ENCODE data around the gene EHD1. TPM values are rescaled to one million over a fixed set of nuclear protein-coding genes. Genes with fewer than 3 reads are reported as not detected.

EHD1 gene
- total and polyA plus RNA-seq, 2 experiments from 2014 or later: 55.2 to 90.2 TPM

GRCh38 chr11:64923944-64924909, 45.8 kb upstream of the EHD1 start, which contains the start of gene PPP2R5B:
Gene PPP2R5B, plus strand, starts transcription at chr11:64924689. Its CDS starts 1,046 bp downstream, at chr11:64925735.
- Histone ChIP-seq H3K27ac (peak within 1 kb of the TSS; percentile 73), H3K4me1 (ENCODE audit: insufficient read depth) (no peaks in the 10 kb centered on the region), H3K4me3 (peak within 1 kb of the TSS; percentile 85), H3K27me3 (replicated peaks; ENCODE audit: insufficient read depth) (no peaks in the 10 kb centered on the region), H3K4me2 (ENCODE audit: unreplicated experiment) (peak within 1 kb of the TSS; percentile 89), H3K79me2 (ENCODE audit: insufficient read depth) (peaks cover 17% of the 10 kb centered on the region; the same call in 1 of the 2 replicates), H2AFZ (peak within 1 kb of the TSS; percentile 100), H3K9me3 (ENCODE audit: low read depth) (no peaks in the 10 kb centered on the region), H3F3A (ENCODE audit: insufficient read depth) (no peaks in the 10 kb centered on the region), H4K20me1 (ENCODE audit: insufficient read depth) (no peaks in the 10 kb centered on the region), H3K9me2 (ENCODE audit: insufficient read depth) (no peaks in the 10 kb centered on the region), H3K9ac (peak within 1 kb of the TSS; percentile 80), H3K36me3 (ENCODE audit: low read depth) (peaks cover 4% of the 10 kb centered on the region; the same call in 1 of the 2 replicates)
- in situ Hi-C loops (cut with MboI): no loop called here
- DNase-seq: peak; percentile 98
- no peak for TF ChIP-seq EZH2phosphoT487 (IDR thresholded peaks at IDR 0.05; ENCODE audit: insufficient read depth, low read depth)
- no peak for TF ChIP-seq EZH2 (IDR thresholded peaks at IDR 0.05; ENCODE audit: insufficient read depth, poor library complexity, severe bottlenecking)
- WGBS, 2 experiments (ENCODE audit: low coverage in 1 of 2, low lambda C conversion rate in 2 of 2, missing lambda C conversion rate in 2 of 2): 1% methylated on average over 20 to 46 of the region's 47 CpGs

- in situ Hi-C loops (cut with MboI): no loop called here
- 77 to 78% methylated on average over 10 to 11 of the region's 11 CpGs for WGBS, 2 experiments (ENCODE audit: low coverage in 1 of 2, low lambda C conversion rate in 2 of 2, missing lambda C conversion rate in 2 of 2)
- no peaks in the 10 kb centered on the region for H3K27me3 ChIP-seq (replicated peaks; ENCODE audit: insufficient read depth)
- H3K4me1 ChIP-seq (ENCODE audit: insufficient read depth): peaks cover 5% of the 10 kb centered on the region; the same call in 1 of the 2 replicates
- peaks cover 6% of the 10 kb centered on the region; the same call in 1 of the 2 replicates for H3F3A ChIP-seq (ENCODE audit: insufficient read depth)
- TF ChIP-seq EZH2phosphoT487 (IDR thresholded peaks at IDR 0.05; ENCODE audit: insufficient read depth, low read depth): no peak
- TF ChIP-seq EZH2 (IDR thresholded peaks at IDR 0.05; ENCODE audit: insufficient read depth, poor library complexity, severe bottlenecking): no peak
- H3K9ac ChIP-seq: no peak overlapping the region
- H3K4me2 ChIP-seq (ENCODE audit: unreplicated experiment): no peak overlapping the region
- no peaks in the 10 kb centered on the region for H3K36me3 ChIP-seq (ENCODE audit: low read depth)
- H3K9me2 ChIP-seq (ENCODE audit: insufficient read depth): no peaks in the 10 kb centered on the region
- H3K4me3 ChIP-seq: no peak overlapping the region
- peak overlapping the region; percentile 100 for H2AFZ ChIP-seq
- H3K27ac ChIP-seq: no peak overlapping the region
- DNase-seq: no peak
- H4K20me1 ChIP-seq (ENCODE audit: insufficient read depth): no peaks in the 10 kb centered on the region
- peaks cover 17% of the 10 kb centered on the region; the same call in 1 of the 2 replicates for H3K79me2 ChIP-seq (ENCODE audit: insufficient read depth)
- H3K9me3 ChIP-seq (ENCODE audit: low read depth): no peaks in the 10 kb centered on the region
These were observed 44.8 kb upstream of the EHD1 start for GRCh38 chr11:64923151-64923661.

GRCh38 chr11:64921384-64921783, 43.0 kb upstream of the EHD1 start:
- no peak overlapping the region for H3K4me2 ChIP-seq (ENCODE audit: unreplicated experiment)
- H3K9ac ChIP-seq: no peak overlapping the region
- no peak for TF ChIP-seq EZH2 (IDR thresholded peaks at IDR 0.05; ENCODE audit: insufficient read depth, poor library complexity, severe bottlenecking)
- no peak for TF ChIP-seq EZH2phosphoT487 (IDR thresholded peaks at IDR 0.05; ENCODE audit: insufficient read depth, low read depth)
- H4K20me1 ChIP-seq (ENCODE audit: insufficient read depth): no peaks in the 10 kb centered on the region
- H3K4me1 ChIP-seq (ENCODE audit: insufficient read depth): peaks cover 10% of the 10 kb centered on the region; the same call in 1 of the 2 replicates
- WGBS, 2 experiments (ENCODE audit: low coverage in 1 of 2, low lambda C conversion rate in 2 of 2, missing lambda C conversion rate in 2 of 2): 60 to 100% methylated on average over 2 to 3 of the region's 3 CpGs
- no peaks in the 10 kb centered on the region for H3K27me3 ChIP-seq (replicated peaks; ENCODE audit: insufficient read depth)
- H3K4me3 ChIP-seq: no peak overlapping the region
- no peak overlapping the region for H2AFZ ChIP-seq
- in situ Hi-C loops (cut with MboI): no loop called here
- H3K79me2 ChIP-seq (ENCODE audit: insufficient read depth): peaks cover 23% of the 10 kb centered on the region
- no peak overlapping the region for H3K27ac ChIP-seq
- no peaks in the 10 kb centered on the region for H3K9me3 ChIP-seq (ENCODE audit: low read depth)
- H3F3A ChIP-seq (ENCODE audit: insufficient read depth): peaks cover 13% of the 10 kb centered on the region
- H3K9me2 ChIP-seq (ENCODE audit: insufficient read depth): no peaks in the 10 kb centered on the region
- no peak for DNase-seq
- H3K36me3 ChIP-seq (ENCODE audit: low read depth): no peaks in the 10 kb centered on the region

GRCh38 chr11:64920124-64920523, 41.7 kb upstream of the EHD1 start:
- Histone ChIP-seq H3K27ac (no peak overlapping the region), H3F3A (ENCODE audit: insufficient read depth) (peaks cover 13% of the 10 kb centered on the region), H3K27me3 (replicated peaks; ENCODE audit: insufficient read depth) (no peaks in the 10 kb centered on the region), H3K4me3 (no peak overlapping the region), H4K20me1 (ENCODE audit: insufficient read depth) (no peaks in the 10 kb centered on the region), H3K9ac (no peak overlapping the region), H3K9me2 (ENCODE audit: insufficient read depth) (no peaks in the 10 kb centered on the region), H3K9me3 (ENCODE audit: low read depth) (no peaks in the 10 kb centered on the region), H3K4me1 (ENCODE audit: insufficient read depth) (peaks cover 10% of the 10 kb centered on the region; the same call in 1 of the 2 replicates), H3K36me3 (ENCODE audit: low read depth) (no peaks in the 10 kb centered on the region), H2AFZ (no peak overlapping the region), H3K79me2 (ENCODE audit: insufficient read depth) (peaks cover 24% of the 10 kb centered on the region), H3K4me2 (ENCODE audit: unreplicated experiment) (no peak overlapping the region)
- in situ Hi-C loops (cut with MboI): no loop called here
- WGBS, 2 experiments (ENCODE audit: low coverage in 1 of 2, low lambda C conversion rate in 2 of 2, missing lambda C conversion rate in 2 of 2): 45 to 65% methylated on average over 2 of the region's 2 CpGs
- no peak for DNase-seq
- TF ChIP-seq EZH2phosphoT487 (IDR thresholded peaks at IDR 0.05; ENCODE audit: insufficient read depth, low read depth): no peak
- TF ChIP-seq EZH2 (IDR thresholded peaks at IDR 0.05; ENCODE audit: insufficient read depth, poor library complexity, severe bottlenecking): no peak

Data from GM23248 (cell line).